Measurements from ENCODE around the gene IQGAP2. TPM values are rescaled to one million over a fixed set of nuclear protein-coding genes. Genes with fewer than 3 reads are reported as not detected.

The IQGAP2 gene
- total and polyA plus RNA-seq, 2 donors from 2014 or later: 23.2 to 35.8 TPM

GRCh38 chr5:76445830-76446229 is 42.7 kb downstream of the IQGAP2 start:
- Histone ChIP-seq H3K4me3 (ENCODE audit: low read length in 3 of 3) (no peak overlapping the region), H3K4me1 (ENCODE audit: control insufficient read depth in 2 of 3, insufficient read depth in 2 of 3, low read depth in 1 of 3, low read length in 3 of 3) (peaks cover 0 to 17% (median 0%) of the 10 kb centered on the region in 3 donors), H3K27ac (ENCODE audit: low read depth in 2 of 2, low read length in 2 of 2) (no peak overlapping the region), H3K9me3 (ENCODE audit: control insufficient read depth in 2 of 3, insufficient read depth in 1 of 3, low read length in 3 of 3) (no peaks in the 10 kb centered on the region), H3K27me3 (ENCODE audit: control insufficient read depth, insufficient read depth, low read length) (no peaks in the 10 kb centered on the region), H3K36me3 (ENCODE audit: control insufficient read depth in 2 of 3, insufficient read depth in 3 of 3, low read length in 3 of 3) (no peaks in the 10 kb centered on the region), H3K9ac (ENCODE audit: low read length in 3 of 3) (no peak overlapping the region)
- no peak for FAIRE-seq
- intact Hi-C loops (cut with DNase I): no loop called here
- TF ChIP-seq, protein P1, sequence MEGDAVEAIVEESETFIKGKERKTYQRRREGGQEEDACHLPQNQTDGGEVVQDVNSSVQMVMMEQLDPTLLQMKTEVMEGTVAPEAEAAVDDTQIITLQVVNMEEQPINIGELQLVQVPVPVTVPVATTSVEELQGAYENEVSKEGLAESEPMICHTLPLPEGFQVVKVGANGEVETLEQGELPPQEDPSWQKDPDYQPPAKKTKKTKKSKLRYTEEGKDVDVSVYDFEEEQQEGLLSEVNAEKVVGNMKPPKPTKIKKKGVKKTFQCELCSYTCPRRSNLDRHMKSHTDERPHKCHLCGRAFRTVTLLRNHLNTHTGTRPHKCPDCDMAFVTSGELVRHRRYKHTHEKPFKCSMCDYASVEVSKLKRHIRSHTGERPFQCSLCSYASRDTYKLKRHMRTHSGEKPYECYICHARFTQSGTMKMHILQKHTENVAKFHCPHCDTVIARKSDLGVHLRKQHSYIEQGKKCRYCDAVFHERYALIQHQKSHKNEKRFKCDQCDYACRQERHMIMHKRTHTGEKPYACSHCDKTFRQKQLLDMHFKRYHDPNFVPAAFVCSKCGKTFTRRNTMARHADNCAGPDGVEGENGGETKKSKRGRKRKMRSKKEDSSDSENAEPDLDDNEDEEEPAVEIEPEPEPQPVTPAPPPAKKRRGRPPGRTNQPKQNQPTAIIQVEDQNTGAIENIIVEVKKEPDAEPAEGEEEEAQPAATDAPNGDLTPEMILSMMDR (IDR thresholded peaks at IDR 0.05; ENCODE audit: borderline replicate concordance, extremely low read depth, insufficient read depth): no peak
- DNase-seq: no peak

DNA sequence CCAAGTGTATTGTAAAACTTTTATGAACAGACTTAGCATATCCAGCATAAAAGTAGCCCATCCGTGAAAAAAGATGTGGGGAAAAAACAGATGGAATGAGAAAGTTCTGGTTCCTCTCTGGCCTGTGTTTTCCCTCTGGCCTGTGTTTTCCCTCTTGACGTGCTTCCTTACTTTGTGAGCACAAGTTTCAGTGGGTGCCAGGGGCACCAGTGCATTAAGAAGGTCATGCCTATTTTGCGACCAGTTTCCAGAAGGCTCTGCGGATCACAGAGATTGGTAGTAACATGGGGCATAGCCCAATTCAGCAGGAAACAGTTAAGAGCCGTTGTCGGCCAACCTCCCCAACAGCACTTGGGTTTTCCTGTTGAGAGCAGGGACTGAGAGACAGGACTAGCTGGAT is 43.7 kb downstream of the IQGAP2 start:
- H3K36me3 ChIP-seq (ENCODE audit: control insufficient read depth in 2 of 3, insufficient read depth in 3 of 3, low read length in 3 of 3): no peaks in the 10 kb centered on the region
- H3K27ac ChIP-seq (ENCODE audit: low read depth in 2 of 2, low read length in 2 of 2): no peak overlapping the region
- no peaks in the 10 kb centered on the region for H3K9me3 ChIP-seq (ENCODE audit: control insufficient read depth in 2 of 3, insufficient read depth in 1 of 3, low read length in 3 of 3)
- peaks cover 0 to 17% (median 0%) of the 10 kb centered on the region in 3 donors for H3K4me1 ChIP-seq (ENCODE audit: control insufficient read depth in 2 of 3, insufficient read depth in 2 of 3, low read depth in 1 of 3, low read length in 3 of 3)
- FAIRE-seq (no peak), DNase-seq (no peak)
- intact Hi-C loops (cut with DNase I): no loop called here
- H3K27me3 ChIP-seq (ENCODE audit: control insufficient read depth, insufficient read depth, low read length): no peaks in the 10 kb centered on the region
- no peak overlapping the region for H3K9ac ChIP-seq (ENCODE audit: low read length in 3 of 3)
- TF ChIP-seq, protein P1 (IDR thresholded peaks at IDR 0.05; ENCODE audit: borderline replicate concordance, extremely low read depth, insufficient read depth): no peak
- H3K4me3 ChIP-seq (ENCODE audit: low read length in 3 of 3): no peak overlapping the region

- intact Hi-C loops (cut with DNase I): no loop called here
- peaks cover 0 to 8% (median 0%) of the 10 kb centered on the region in 3 donors for H3K4me1 ChIP-seq (ENCODE audit: control insufficient read depth in 2 of 3, insufficient read depth in 2 of 3, low read depth in 1 of 3, low read length in 3 of 3)
- H3K4me3 ChIP-seq (ENCODE audit: low read length in 3 of 3): no peak overlapping the region
- no peaks in the 10 kb centered on the region for H3K36me3 ChIP-seq (ENCODE audit: control insufficient read depth in 2 of 3, insufficient read depth in 3 of 3, low read length in 3 of 3)
- H3K9ac ChIP-seq (ENCODE audit: low read length in 3 of 3): no peak overlapping the region
- H3K27me3 ChIP-seq (ENCODE audit: control insufficient read depth, insufficient read depth, low read length): no peaks in the 10 kb centered on the region
- FAIRE-seq: no peak
- H3K27ac ChIP-seq (ENCODE audit: low read depth in 2 of 2, low read length in 2 of 2): no peak overlapping the region
- no peak for DNase-seq
- TF ChIP-seq, protein P1 (IDR thresholded peaks at IDR 0.05; ENCODE audit: borderline replicate concordance, extremely low read depth, insufficient read depth): no peak
- H3K9me3 ChIP-seq (ENCODE audit: control insufficient read depth in 2 of 3, insufficient read depth in 1 of 3, low read length in 3 of 3): no peaks in the 10 kb centered on the region
Observed at GRCh38 chr5:76449606-76450005, 46.5 kb downstream of the IQGAP2 start.

- no peak overlapping the region for H3K9ac ChIP-seq (ENCODE audit: low read length in 3 of 3)
- intact Hi-C loops (cut with DNase I): no loop called here
- TF ChIP-seq, protein P1 (IDR thresholded peaks at IDR 0.05; ENCODE audit: borderline replicate concordance, extremely low read depth, insufficient read depth): no peak
- DNase-seq (no peak), FAIRE-seq (no peak)
- no peaks in the 10 kb centered on the region for H3K9me3 ChIP-seq (ENCODE audit: control insufficient read depth in 2 of 3, insufficient read depth in 1 of 3, low read length in 3 of 3)
- no peak overlapping the region for H3K4me3 ChIP-seq (ENCODE audit: low read length in 3 of 3)
- no peak overlapping the region for H3K27ac ChIP-seq (ENCODE audit: low read depth in 2 of 2, low read length in 2 of 2)
- no peaks in the 10 kb centered on the region for H3K27me3 ChIP-seq (ENCODE audit: control insufficient read depth, insufficient read depth, low read length)
- H3K36me3 ChIP-seq (ENCODE audit: control insufficient read depth in 2 of 3, insufficient read depth in 3 of 3, low read length in 3 of 3): no peaks in the 10 kb centered on the region
- peaks cover 0 to 8% (median 0%) of the 10 kb centered on the region in 3 donors for H3K4me1 ChIP-seq (ENCODE audit: control insufficient read depth in 2 of 3, insufficient read depth in 2 of 3, low read depth in 1 of 3, low read length in 3 of 3)
Observed at GRCh38 chr5:76450054-76450453, 47.0 kb downstream of the IQGAP2 start.

Data from kidney (tissue), 14 donors.